Heart left ventricle (tissue), 16 donors: ENCODE measurements around the gene FAM151A. TPM values are rescaled to one million over a fixed set of nuclear protein-coding genes. Genes with fewer than 3 reads are reported as not detected.

ENCODE experiments used
- ATAC-seq, 4 donors: fragments of 200-7000 bp; cut with Tn5 transposase; one replicate each; pipeline ENCODE4 v1.9.1; 2020 to 2022; ENCODE audit warnings: moderate library complexity in 4 of 4, mild to moderate bottlenecking in 3 of 4, moderate number of reproducible peaks in 1 of 4
- DNase-seq, 5 donors: peaks; one replicate each; pipeline ENCODE4 v3.0.0-alpha.2; 2020
- H3K27ac ChIP-seq, 12 donors: fragments of 200-600 bp; sonication (generic) in 4 of 12; one replicate each; pipeline versions ENCODE4 v1.5.0 to v1.8.0; 2016 to 2022; ENCODE audit warnings: mild to moderate bottlenecking in 2 of 12
- H3K27me3 ChIP-seq, 9 donors: fragments of 200-600 bp; sonication (generic) in 2 of 9; one replicate each; pipeline versions ENCODE4 v1.5.1 to v1.8.0; 2016 to 2022; ENCODE audit warnings: mild to moderate bottlenecking in 3 of 9
- H3K36me3 ChIP-seq, 9 donors: fragments of 200-600 bp; sonication (generic) in 2 of 9; one replicate each; pipeline versions ENCODE4 v1.5.0 to v1.8.0; 2018 to 2022; ENCODE audit warnings: mild to moderate bottlenecking in 2 of 9
- H3K4me1 ChIP-seq, 12 donors: fragments of 200-600 bp; sonication (generic) in 4 of 12; one replicate each; pipeline versions ENCODE4 v1.5.0 to v1.8.0; 2016 to 2022; ENCODE audit warnings: mild to moderate bottlenecking in 3 of 12
- H3K4me3 ChIP-seq, 12 donors: fragments of 200-600 bp; sonication (generic) in 4 of 12; one replicate each; pipeline versions ENCODE4 v1.5.0 to v1.8.0; 2017 to 2022; ENCODE audit warnings: mild to moderate bottlenecking in 9 of 12, moderate library complexity in 4 of 12
- H3K9me3 ChIP-seq, 12 donors: fragments of 200-600 bp; sonication (generic) in 4 of 12; one replicate each; pipeline versions ENCODE4 v1.5.0 to v1.8.0; 2016 to 2022; ENCODE audit warnings: mild to moderate bottlenecking in 1 of 12
- CTCF ChIP-seq, 12 donors: fragments of 200-600 bp; sonication (generic) in 4 of 12; IDR thresholded peaks; one replicate each; pipeline versions ENCODE4 v1.5.0 to v1.8.0; 2018 to 2022; ENCODE audit warnings: antibody characterized with exemption in 12 of 12, mild to moderate bottlenecking in 5 of 12
- POLR2A ChIP-seq, 2 donors: fragments of 450-650 bp; IDR thresholded peaks; one replicate each; pipeline ENCODE4 v1.6.1; 2017; ENCODE audit warnings: antibody characterized with exemption in 2 of 2, mild to moderate bottlenecking in 2 of 2, moderate library complexity in 2 of 2
- WGBS, 4 donors: extraction: QIAGEN DNeasy Blood & Tissue Kit in 2 of 4; methylation state at CpG; one replicate each; pipeline versions ENCODE4 v1.1.5 to v1.1.7; 2013 to 2018; 5-methylcytosine and 5-hydroxymethylcytosine counted together
- intact Hi-C, 10 donors: fragments of 100-400 bp; cut with DNase I; formaldehyde crosslinking; loops; one replicate each; pipeline versions ENCODE4 v1.11.1 to v1.14.2; 2022
- polyA plus RNA-seq, 2 donors: library from polyadenylated mRNA; stranded (reverse); fragments of 200-250 nt; gene quantifications; one replicate each; pipeline ENCODE4 v1.2.3, GENCODE V29; 2013
- total RNA-seq, 9 donors: library from RNA; depleted of rRNA in 2 of 9; stranded (reverse); fragments of >200 nt in 2 of 9; fragmentation: NEBNext Ultra II Directional in 3 of 9; extraction: Animal tissue kit (Norgen Biotek cat#: 25700) in 3 of 9; gene quantifications; one replicate each; pipeline versions ENCODE4 v1.1.0 to v1.2.4, GENCODE V29; 2016 to 2023
- donor health status: ischemic (EF 13 %, LVEDD 7.1; RV severe dilation, severe dysfunction).
- donor health status: healthy with polysubstance abuse.
- donor health status: DM: no; HTN: yes; CAD: no.
- donor health status: DM: no; HTN: no; CAD: no.
- donor health status: ischemic (EF 25% LVEDD 6.9; RV normal size, moderate dysfunction).
- donor health status: ischemic (EF 25% LVEDD 5.7; RV mildly dilated, moderate dysfunction).
- donor health status: healthy.
- donor health status: DM: yes; HTN: yes; CAD: no.
- donor health status: ischemic (EF 35%, LVEDD 5.7; RV mildly dilated, moderate dysfunction).
- donor health status: nonischemic (EF 11% LVEDD 7.7; RV severe dilation, severe dysfunction).
- donor health status: DM: yes; HTN: yes; CAD: no.
- donor health status: PGD.
- donor health status: ischemic (EF 29% LVEDD 5.4; RV normal size, mild dysfunction).
- donor health status: nonischemic (EF 23%, LVEDD 6.1; RV moderate dilation, normal function).

Gene FAM151A
- total and polyA plus RNA-seq, 11 donors, result 0.19 to 1.9 (median 0.53) TPM

GRCh38 chr1:54614563-54614962 is 8.8 kb downstream of the FAM151A start:
- Histone ChIP-seq H3K9me3 (no peaks in the 10 kb centered on the region), H3K36me3 (peaks cover 0 to 4% (median 0%) of the 10 kb centered on the region in 9 donors), H3K4me3 (no peak overlapping the region), H3K27me3 (peaks cover 0 to 4% (median 0%) of the 10 kb centered on the region in 9 donors), H3K27ac (no peak overlapping the region), H3K4me1 (peaks cover 0 to 4% (median 0%) of the 10 kb centered on the region in 12 donors)
- intact Hi-C loops, result no loop called here
- WGBS, 4 donors, result 54 to 72% (median 68%) methylated on average over 8 of the region's 8 CpGs
- ATAC-seq (no peak), DNase-seq (no peak)
- TF ChIP-seq POLR2A (IDR thresholded peaks at IDR 0.05) (no peak), CTCF (IDR thresholded peaks at IDR 0.05) (no peak)

- WGBS, 4 donors, result 63 to 86% (median 77%) methylated on average over 2 of the region's 2 CpGs
- DNase-seq (no peak), ATAC-seq (no peak)
- no peak overlapping the region for H3K4me3 ChIP-seq
- TF ChIP-seq POLR2A (IDR thresholded peaks at IDR 0.05) (no peak), CTCF (IDR thresholded peaks at IDR 0.05) (no peak)
- intact Hi-C loops, result no loop called here
- H3K27ac ChIP-seq, result no peak overlapping the region
- peaks cover 0 to 4% (median 0%) of the 10 kb centered on the region in 9 donors for H3K27me3 ChIP-seq
- no peaks in the 10 kb centered on the region for H3K9me3 ChIP-seq
- peaks cover 0 to 5% (median 0%) of the 10 kb centered on the region in 9 donors for H3K36me3 ChIP-seq
- peaks cover 0 to 8% (median 0%) of the 10 kb centered on the region in 12 donors for H3K4me1 ChIP-seq
Measured at GRCh38 chr1:54614024-54614423, 9.3 kb downstream of the FAM151A start.

GRCh38 chr1:54611621-54612020 is 11.7 kb downstream of the FAM151A start:
- Histone ChIP-seq H3K4me1 (peaks cover 0 to 9% (median 0%) of the 10 kb centered on the region in 12 donors), H3K9me3 (no peaks in the 10 kb centered on the region), H3K27ac (no peak overlapping the region), H3K27me3 (peaks cover 0 to 4% (median 0%) of the 10 kb centered on the region in 9 donors), H3K36me3 (peaks cover 0 to 24% (median 8%) of the 10 kb centered on the region in 9 donors), H3K4me3 (no peak overlapping the region)
- WGBS, 4 donors, result 50 to 63% (median 62%) methylated on average over 6 to 8 of the region's 8 CpGs
- ATAC-seq, result no peak
- TF ChIP-seq POLR2A (IDR thresholded peaks at IDR 0.05) (no peak), CTCF (IDR thresholded peaks at IDR 0.05) (no peak)
- intact Hi-C loops, result no loop called here
- DNase-seq, result peak in 2 of 5 donors; percentile 12 to 47

- 93 to 97% (median 95%) methylated on average over 17 to 18 of the region's 18 CpGs for WGBS, 4 donors
- peaks cover 0 to 31% (median 11%) of the 10 kb centered on the region in 9 donors for H3K36me3 ChIP-seq
- no peaks in the 10 kb centered on the region for H3K9me3 ChIP-seq
- TF ChIP-seq CTCF (IDR thresholded peaks at IDR 0.05) (no peak), POLR2A (IDR thresholded peaks at IDR 0.05) (no peak)
- no peak for ATAC-seq
- peaks cover 0 to 9% (median 0%) of the 10 kb centered on the region in 12 donors for H3K4me1 ChIP-seq
- intact Hi-C loops, result no loop called here
- no peak overlapping the region for H3K27ac ChIP-seq
- H3K27me3 ChIP-seq, result peaks cover 0 to 4% (median 0%) of the 10 kb centered on the region in 9 donors
- peak in 1 of 5 donors; percentile 18 for DNase-seq
- no peak overlapping the region for H3K4me3 ChIP-seq
Measured at GRCh38 chr1:54610601-54611580, 12.4 kb downstream of the FAM151A start.
